Prostate gland (tissue), 2 donors: ENCODE data around the gene PTPRH. TPM values are rescaled to one million over a fixed set of nuclear protein-coding genes. Genes with fewer than 3 reads are reported as not detected.

ENCODE experiments used
- DNase-seq: peaks from one replicate; pipeline ENCODE4 v3.0.0-alpha.2; 2019; ENCODE audit warnings: low spot score
- H3K27ac ChIP-seq, 2 donors: fragments of 200-600 bp; sonication (generic); 2 replicates each; pipeline ENCODE4 v1.5.1; 2017 to 2019
- H3K27me3 ChIP-seq: fragments of 200-600 bp; sonication (generic); replicated peaks from 2 replicates; pipeline ENCODE4 v1.5.1; 2019; ENCODE audit not compliant: insufficient read depth
- H3K36me3 ChIP-seq, 2 donors: fragments of 200-600 bp; sonication (generic); 1 replicate in 1 of 2; 2 replicates in 1 of 2; pipeline versions ENCODE4 v1.5.1 to v1.8.1; 2017 to 2019
- H3K4me1 ChIP-seq: fragments of 200-600 bp; sonication (generic); replicated peaks from 2 replicates; pipeline ENCODE4 v1.5.1; 2019
- H3K4me3 ChIP-seq, 2 donors: fragments of 200-600 bp; sonication (generic); 2 replicates each; pipeline ENCODE4 v1.5.1; 2017 to 2019
- H3K9me3 ChIP-seq: fragments of 200-600 bp; sonication (generic); 2 replicates; pipeline ENCODE4 v1.5.1; 2017
- POLR2A ChIP-seq: fragments of 450-650 bp; IDR thresholded peaks from one replicate; pipeline ENCODE4 v1.6.1; 2016; ENCODE audit warnings: antibody characterized with exemption, mild to moderate bottlenecking
- POLR2AphosphoS5 ChIP-seq: sonication (generic); formaldehyde crosslinking; IDR thresholded peaks from one replicate; pipeline ENCODE4 v1.6.1; 2017; ENCODE audit warnings: antibody characterized with exemption
- WGBS: methylation state at CpG from one replicate; pipeline ENCODE4 v1.1.5; 2018; 5-methylcytosine and 5-hydroxymethylcytosine counted together
- intact Hi-C: fragments of 100-400 bp; cut with DNase I; formaldehyde crosslinking; loops from one replicate; pipeline ENCODE4 v1.14.2; 2022
- total RNA-seq, 2 donors: library from RNA; depleted of rRNA; stranded (reverse); fragments of >200 nt; gene quantifications; one replicate each; pipeline ENCODE4 v1.1.0, GENCODE V29; 2016
- TF ChIP-seq, protein P1 (sequence below), 4 experiments: fragments of 200-600 bp in 2 of 4; fragments of 450-650 bp in 2 of 4; sonication (generic) in 2 of 4; IDR thresholded peaks; 1 replicate in 3 of 4; 2 replicates in 1 of 4; pipeline ENCODE4 v1.5.1; 2016 to 2019; ENCODE audit warnings: antibody characterized with exemption in 4 of 4, mild to moderate bottlenecking in 2 of 4, moderate library complexity in 2 of 4

Gene PTPRH
- total RNA-seq, 2 donors from 2014 or later = 4.0 TPM; not detected in 1

- no peaks in the 10 kb centered on the region for H3K9me3 ChIP-seq
- no peak overlapping the region for H3K27ac ChIP-seq
- 89% methylated on average over 12 of the region's 12 CpGs for WGBS
- intact Hi-C loops = no loop called here
- H3K27me3 ChIP-seq = no peaks in the 10 kb centered on the region
- DNase-seq = no peak
- H3K4me3 ChIP-seq = no peak overlapping the region
- peaks cover 28 to 45% of the 10 kb centered on the region in 2 donors for H3K36me3 ChIP-seq
- H3K4me1 ChIP-seq = no peaks in the 10 kb centered on the region
- TF ChIP-seq, protein P1, sequence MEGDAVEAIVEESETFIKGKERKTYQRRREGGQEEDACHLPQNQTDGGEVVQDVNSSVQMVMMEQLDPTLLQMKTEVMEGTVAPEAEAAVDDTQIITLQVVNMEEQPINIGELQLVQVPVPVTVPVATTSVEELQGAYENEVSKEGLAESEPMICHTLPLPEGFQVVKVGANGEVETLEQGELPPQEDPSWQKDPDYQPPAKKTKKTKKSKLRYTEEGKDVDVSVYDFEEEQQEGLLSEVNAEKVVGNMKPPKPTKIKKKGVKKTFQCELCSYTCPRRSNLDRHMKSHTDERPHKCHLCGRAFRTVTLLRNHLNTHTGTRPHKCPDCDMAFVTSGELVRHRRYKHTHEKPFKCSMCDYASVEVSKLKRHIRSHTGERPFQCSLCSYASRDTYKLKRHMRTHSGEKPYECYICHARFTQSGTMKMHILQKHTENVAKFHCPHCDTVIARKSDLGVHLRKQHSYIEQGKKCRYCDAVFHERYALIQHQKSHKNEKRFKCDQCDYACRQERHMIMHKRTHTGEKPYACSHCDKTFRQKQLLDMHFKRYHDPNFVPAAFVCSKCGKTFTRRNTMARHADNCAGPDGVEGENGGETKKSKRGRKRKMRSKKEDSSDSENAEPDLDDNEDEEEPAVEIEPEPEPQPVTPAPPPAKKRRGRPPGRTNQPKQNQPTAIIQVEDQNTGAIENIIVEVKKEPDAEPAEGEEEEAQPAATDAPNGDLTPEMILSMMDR (IDR thresholded peaks at IDR 0.05) = no peak
- TF ChIP-seq POLR2A = no peak
- no peak for TF ChIP-seq POLR2AphosphoS5
These were observed 29.7 kb upstream of the PTPRH start for GRCh38 chr19:55239004-55239403.

- 90% methylated on average over 8 of the region's 8 CpGs for WGBS
- DNase-seq = no peak
- TF ChIP-seq POLR2A = no peak
- TF ChIP-seq, protein P1 (IDR thresholded peaks at IDR 0.05) = no peak
- no peaks in the 10 kb centered on the region for H3K4me1 ChIP-seq
- peaks cover 26 to 45% of the 10 kb centered on the region in 2 donors for H3K36me3 ChIP-seq
- H3K4me3 ChIP-seq = no peak overlapping the region
- no peaks in the 10 kb centered on the region for H3K9me3 ChIP-seq
- intact Hi-C loops = no loop called here
- no peak overlapping the region for H3K27ac ChIP-seq
- H3K27me3 ChIP-seq = no peaks in the 10 kb centered on the region
These were observed 28.7 kb upstream of the PTPRH start for GRCh38 chr19:55238030-55238429.

DNA sequence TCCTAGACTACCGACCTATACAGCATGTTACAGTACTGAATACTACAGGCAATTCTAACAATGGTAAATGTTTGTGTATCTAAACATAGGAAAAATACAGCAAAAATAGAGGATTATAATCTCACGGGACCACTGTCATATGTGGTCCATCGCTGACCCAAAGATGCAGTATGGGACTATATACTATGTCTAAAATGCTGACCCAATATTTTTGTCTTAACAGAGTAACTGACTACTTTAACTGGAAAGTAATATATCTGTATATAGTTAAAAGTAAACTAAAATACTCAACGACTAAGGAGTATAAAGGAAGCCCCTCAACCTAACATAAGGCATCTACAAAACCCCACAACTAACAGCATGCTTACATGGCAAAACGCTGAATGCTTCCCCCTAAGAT lies 23.7 kb upstream of the PTPRH start:
- H3K27me3 ChIP-seq = no peaks in the 10 kb centered on the region
- no peak for DNase-seq
- TF ChIP-seq POLR2A = no peak
- no peak for TF ChIP-seq POLR2AphosphoS5
- TF ChIP-seq, protein P1 (IDR thresholded peaks at IDR 0.05) = no peak
- H3K9me3 ChIP-seq = no peaks in the 10 kb centered on the region
- H3K4me3 ChIP-seq = no peak overlapping the region
- intact Hi-C loops = no loop called here
- no peaks in the 10 kb centered on the region for H3K4me1 ChIP-seq
- 86% methylated on average over 5 of the region's 5 CpGs for WGBS
- H3K36me3 ChIP-seq = peaks cover 14 to 38% of the 10 kb centered on the region in 2 donors
- H3K27ac ChIP-seq = no peak overlapping the region

DNA sequence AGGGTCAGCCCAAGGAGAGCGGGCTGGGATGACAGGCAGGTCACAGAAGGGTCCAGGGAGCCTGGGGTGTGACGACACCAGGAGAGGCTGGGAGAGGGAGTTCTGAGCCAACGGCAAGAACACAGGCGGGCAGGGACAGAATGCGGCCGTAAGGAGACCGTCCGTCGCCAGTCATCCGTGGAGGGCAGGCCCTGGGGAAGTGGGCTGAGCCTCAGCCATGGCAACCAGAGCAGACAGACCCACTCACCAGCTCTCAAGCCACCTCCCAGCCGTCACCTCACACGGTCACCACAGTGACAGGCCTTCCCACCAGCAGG lies 22.9 kb upstream of the PTPRH start:
- DNase-seq = no peak

More for the DNA sequence above, 22.9 kb upstream of the PTPRH start:
- no peaks in the 10 kb centered on the region for H3K27me3 ChIP-seq
- TF ChIP-seq POLR2A (no peak), POLR2AphosphoS5 (no peak)
- TF ChIP-seq, protein P1 (IDR thresholded peaks at IDR 0.05) = no peak
- no peak overlapping the region for H3K4me3 ChIP-seq
- no peak overlapping the region for H3K27ac ChIP-seq
- peaks cover 14 to 38% of the 10 kb centered on the region in 2 donors for H3K36me3 ChIP-seq
- no peaks in the 10 kb centered on the region for H3K4me1 ChIP-seq
- intact Hi-C loops = no loop called here
- WGBS = 76% methylated on average over 12 of the region's 12 CpGs
- no peaks in the 10 kb centered on the region for H3K9me3 ChIP-seq
